D341Med (cell line): ENCODE results near the gene MRPL37.
"Not testable (repeated sequence)": the region's sequence is repeated elsewhere in the genome, so short reads cannot be mapped to it uniquely, and the experiment has no call there.

Experiments
- DNase-seq: peaks from one replicate; pipeline ENCODE4 v3.0.0; 2012; ENCODE audit warnings: low spot score

Gene MRPL37

GRCh38 chr1:54220004-54220811 lies 20.2 kb downstream of the MRPL37 start:
- peak; percentile 62 for DNase-seq

GRCh38 chr1:54221113-54221834 lies 21.3 kb downstream of the MRPL37 start:
- no peak for DNase-seq

- no peak for DNase-seq
Measured at GRCh38 chr1:54221867-54222484, 22.0 kb downstream of the MRPL37 start.

- DNase-seq: no peak
Measured at GRCh38 chr1:54222711-54223110, 22.7 kb downstream of the MRPL37 start.

GRCh38 chr1:54223441-54224202 lies 23.7 kb downstream of the MRPL37 start:
- DNase-seq: no peak

GRCh38 chr1:54224233-54224632 lies 24.3 kb downstream of the MRPL37 start:
- no peak for DNase-seq

GRCh38 chr1:54225378-54225777 lies 25.4 kb downstream of the MRPL37 start:
- DNase-seq: no peak

GRCh38 chr1:54225986-54226559 lies 26.1 kb downstream of the MRPL37 start:
- no peak for DNase-seq

- DNase-seq: no peak
Measured at GRCh38 chr1:54227091-54227602, 27.2 kb downstream of the MRPL37 start.

GRCh38 chr1:54227891-54228310 lies 27.9 kb downstream of the MRPL37 start:
- no peak for DNase-seq

GRCh38 chr1:54228638-54229079 lies 28.7 kb downstream of the MRPL37 start:
- DNase-seq: no peak

GRCh38 chr1:54229281-54229891 lies 29.4 kb downstream of the MRPL37 start:
- no peak for DNase-seq

GRCh38 chr1:54230507-54231339 lies 30.8 kb downstream of the MRPL37 start:
- DNase-seq: no peak

- DNase-seq: not testable (repeated sequence)
Measured at GRCh38 chr1:54233196-54233595, 33.2 kb downstream of the MRPL37 start.

GRCh38 chr1:54234284-54234683 lies 34.3 kb downstream of the MRPL37 start:
- DNase-seq: no peak

GRCh38 chr1:54237586-54237985 lies 37.6 kb downstream of the MRPL37 start:
- DNase-seq: no peak

GRCh38 chr1:54238353-54239034 lies 38.5 kb downstream of the MRPL37 start:
- no peak for DNase-seq

- no peak for DNase-seq
Measured at GRCh38 chr1:54239035-54239383, 39.0 kb downstream of the MRPL37 start.

GRCh38 chr1:54239631-54240031 lies 39.7 kb downstream of the MRPL37 start:
- DNase-seq: no peak
